Colon (tissue), 2 donors: ENCODE data around the gene GHRH.

Experiments used
- FAIRE-seq: peaks from 2 replicates; lab custom pipeline; 2012; peaks lifted over from hg19 to GRCh38; lab: Jason Lieb, UNC
- donor health status: control.
- donor health status: control.

Gene GHRH

GRCh38 chr20:37261714-37262113, at the start of gene GHRH:
Gene GHRH (minus strand): TSS chr20:37261814. CDS start chr20:37256889, 4,925 bp downstream.
- no peak for FAIRE-seq

- no peak for FAIRE-seq
These were observed 49.3 kb upstream of the GHRH start for GRCh38 chr20:37310951-37311350.

- no peak for FAIRE-seq
These were observed 48.4 kb upstream of the GHRH start for GRCh38 chr20:37309936-37310590.

GRCh38 chr20:37309290-37309689, 47.7 kb upstream of the GHRH start:
- FAIRE-seq, result no peak

GRCh38 chr20:37308086-37309050, 46.8 kb upstream of the GHRH start:
- FAIRE-seq, result no peak

GRCh38 chr20:37305839-37306238, 44.2 kb upstream of the GHRH start:
- no peak for FAIRE-seq

- FAIRE-seq, result no peak
These were observed 43.5 kb upstream of the GHRH start for GRCh38 chr20:37305079-37305478.

GRCh38 chr20:37303637-37304036, 42.0 kb upstream of the GHRH start:
- FAIRE-seq, result no peak

GRCh38 chr20:37302981-37303380, 41.4 kb upstream of the GHRH start:
- no peak for FAIRE-seq

- no peak for FAIRE-seq
These were observed 39.9 kb upstream of the GHRH start for GRCh38 chr20:37301558-37301957.

- FAIRE-seq, result no peak
These were observed 39.5 kb upstream of the GHRH start for GRCh38 chr20:37301120-37301519.

- no peak for FAIRE-seq
These were observed 38.3 kb upstream of the GHRH start for GRCh38 chr20:37299718-37300528.

GRCh38 chr20:37298190-37298939, 36.8 kb upstream of the GHRH start:
- no peak for FAIRE-seq

GRCh38 chr20:37297066-37297736, 35.6 kb upstream of the GHRH start:
- FAIRE-seq, result no peak

- FAIRE-seq, result no peak
These were observed 34.8 kb upstream of the GHRH start for GRCh38 chr20:37296371-37296770.

- no peak for FAIRE-seq
These were observed 34.0 kb upstream of the GHRH start for GRCh38 chr20:37295595-37295994.

- no peak for FAIRE-seq
These were observed 33.4 kb upstream of the GHRH start for GRCh38 chr20:37295001-37295400.

- no peak for FAIRE-seq
These were observed 32.8 kb upstream of the GHRH start for GRCh38 chr20:37294262-37294981.

GRCh38 chr20:37293301-37293943, 31.8 kb upstream of the GHRH start:
- FAIRE-seq, result no peak

- FAIRE-seq, result no peak
These were observed 30.1 kb upstream of the GHRH start for GRCh38 chr20:37291724-37292126.
